Left ventricle myocardium superior (tissue), 1 donor: ENCODE results near the gene LILRB2. TPM values are rescaled to one million over a fixed set of nuclear protein-coding genes. Genes with fewer than 3 reads are reported as not detected.
"Not testable (repeated sequence)": the region's sequence is repeated elsewhere in the genome, so short reads cannot be mapped to it uniquely, and the experiment has no call there.

Source experiments
- ATAC-seq: fragments of 200-7000 bp; cut with Tn5 transposase; one replicate; pipeline ENCODE4 v1.9.1; 2020; ENCODE audit warnings: mild to moderate bottlenecking, moderate library complexity
- DNase-seq: peaks from one replicate; pipeline ENCODE4 v3.0.0-alpha.2; 2020
- intact Hi-C: fragments of 100-400 bp; cut with micrococcal nuclease; formaldehyde crosslinking; loops from one replicate; pipeline ENCODE4 v1.11.0; 2022
- total RNA-seq: library from RNA; stranded (reverse); fragmentation: NEBNext Ultra II Directional; extraction: Animal tissue kit (Norgen Biotek cat#: 25700); gene quantifications from one replicate; pipeline ENCODE4 v1.2.1, GENCODE V29; 2021
- donor health status: DM: no; HTN: yes; CAD: no; lungs with severe emphysema.

Gene LILRB2
- total RNA-seq, 1 donor from 2014 or later: 2.7 TPM

- DNase-seq (no peak), ATAC-seq (no peak)
- intact Hi-C loops: no loop called here
These were observed 28.7 kb downstream of the LILRB2 start for GRCh38 chr19:54252243-54252642.

DNA sequence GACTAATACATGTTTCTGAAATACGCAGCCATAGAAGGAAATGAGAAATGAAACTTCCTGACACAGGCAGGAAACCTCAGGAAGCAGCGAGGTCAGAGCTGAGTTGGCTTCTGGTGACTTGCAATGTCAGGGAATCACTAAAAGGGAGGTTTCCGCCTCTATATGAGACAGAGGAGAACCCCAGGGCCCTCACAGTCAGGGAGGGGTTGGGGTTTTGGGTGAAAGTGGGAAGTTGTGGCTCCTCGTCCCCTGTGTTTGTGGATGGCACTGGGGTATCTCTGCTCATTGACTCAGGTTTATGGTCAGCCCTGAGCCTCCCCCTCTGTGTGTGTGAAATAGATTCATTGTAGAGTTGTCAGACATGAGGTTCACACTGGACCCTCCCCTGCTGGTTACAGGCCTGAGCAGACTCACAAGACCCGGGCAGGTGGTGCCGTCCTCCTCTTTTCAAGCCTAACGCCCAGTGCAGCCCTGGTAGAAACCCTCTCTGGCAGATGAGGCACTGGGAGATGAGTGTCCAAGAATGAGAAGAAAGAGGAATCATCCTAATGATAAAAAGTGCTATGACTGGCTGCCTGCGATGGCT, 32.8 kb downstream of the LILRB2 start:
- intact Hi-C loops: no loop called here
- peak; percentile 91 for ATAC-seq
- no peak for DNase-seq

DNA sequence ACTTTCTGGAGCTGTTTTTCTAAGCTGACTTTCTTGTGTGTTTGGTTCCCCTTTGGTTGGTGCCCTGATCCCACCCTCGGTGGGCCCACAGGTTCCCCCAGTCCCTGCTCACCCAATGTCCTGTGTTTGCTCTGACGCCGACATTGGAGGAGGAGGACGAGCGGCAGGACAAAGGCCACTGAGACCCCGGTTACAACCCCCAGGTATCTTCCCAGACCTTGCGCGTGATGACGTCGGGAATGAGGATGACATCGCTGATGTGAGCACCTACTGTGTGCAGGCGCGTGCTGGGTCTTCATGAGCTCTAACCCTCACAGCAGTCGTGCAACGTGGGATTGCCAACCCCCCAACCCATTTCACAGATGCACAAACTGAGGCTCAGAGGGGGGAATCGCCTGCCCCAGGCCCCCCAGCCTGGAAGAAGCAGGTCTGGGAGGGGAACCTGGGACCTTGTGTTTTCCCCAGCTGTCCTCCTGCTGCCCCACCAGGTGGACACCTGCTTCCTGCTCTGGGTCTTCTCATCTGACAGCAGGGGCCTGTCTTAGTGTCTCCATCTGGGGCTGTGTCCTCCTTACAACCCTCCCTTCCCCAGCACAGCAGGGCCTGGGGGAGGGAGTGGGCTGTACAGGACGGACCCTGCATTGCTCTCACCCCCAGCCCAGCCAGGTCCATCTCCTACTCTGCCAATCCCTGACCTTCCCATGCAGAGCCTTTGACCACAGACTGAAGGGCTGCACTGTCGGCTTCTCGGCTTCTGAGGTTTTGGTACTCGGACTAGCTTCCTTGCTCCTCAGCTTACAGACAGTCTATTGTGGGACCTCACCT, 33.6 kb downstream of the LILRB2 start:
- ATAC-seq: peak; percentile 12
- DNase-seq: no peak
- intact Hi-C loops: no loop called here

DNA sequence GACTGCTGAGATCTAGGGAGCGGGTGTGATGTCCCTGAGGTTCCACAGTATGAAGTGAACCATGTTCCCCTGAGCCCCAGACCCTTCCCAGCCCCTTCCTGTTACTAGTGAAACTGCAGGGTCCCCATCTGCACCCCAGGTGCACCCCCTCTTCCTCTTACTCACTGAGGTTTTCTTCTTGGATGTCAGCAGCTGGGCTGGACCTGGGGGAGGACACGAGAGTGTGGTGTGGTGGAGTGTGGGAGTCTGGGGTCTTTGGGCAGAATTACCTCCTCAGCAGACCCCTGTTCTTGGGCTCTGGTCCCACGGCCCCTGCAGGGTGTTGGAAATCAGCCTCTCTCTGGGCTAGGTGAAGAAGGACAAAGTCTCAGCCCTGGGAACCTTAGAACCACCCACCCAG, 35.0 kb downstream of the LILRB2 start:
- DNase-seq (no peak), ATAC-seq (no peak)
- intact Hi-C loops: no loop called here

- intact Hi-C loops, DNase-seq, ATAC-seq: not testable (repeated sequence)
These were observed 37.1 kb downstream of the LILRB2 start for GRCh38 chr19:54243809-54244208.

GRCh38 chr19:54242646-54243045, 38.3 kb downstream of the LILRB2 start, which contains the start of gene LILRA6:
LILRA6 (minus strand) TSS chr19:54242790.
- DNase-seq, intact Hi-C loops: not testable (repeated sequence)
- ATAC-seq: peak; percentile 82

GRCh38 chr19:54242234-54242633, 38.7 kb downstream of the LILRB2 start:
- intact Hi-C loops, ATAC-seq, DNase-seq: not testable (repeated sequence)

- ATAC-seq, DNase-seq, intact Hi-C loops: not testable (repeated sequence)
These were observed 40.3 kb downstream of the LILRB2 start for GRCh38 chr19:54240372-54241336.

GRCh38 chr19:54239491-54240371, 41.2 kb downstream of the LILRB2 start:
- intact Hi-C loops: loop anchor here (10.0 kb wide), 1 partner anchor 65 kb away; the partner anchor contains the start of gene TMC4
- not testable (repeated sequence) for DNase-seq
- peak; percentile 15 for ATAC-seq

GRCh38 chr19:54233941-54234340, 47.0 kb downstream of the LILRB2 start:
- no peak for ATAC-seq
- no peak for DNase-seq
- intact Hi-C loops: loop anchor here (10.0 kb wide), 1 partner anchor 59 kb away; the partner anchor contains the start of gene TMC4

GRCh38 chr19:54231077-54231931, 49.6 kb downstream of the LILRB2 start:
- ATAC-seq: peak; percentile 97
- intact Hi-C loops: loop anchor here (10.0 kb wide), 1 partner anchor 57 kb away; the partner anchor contains the start of gene TMC4
- peak; percentile 91 for DNase-seq

- no peak for DNase-seq
- intact Hi-C loops: loop anchor here (10.0 kb wide), 1 partner anchor 55 kb away; the partner anchor contains the start of gene TMC4
- ATAC-seq: no peak
These were observed 50.9 kb downstream of the LILRB2 start for GRCh38 chr19:54230031-54230430.

DNA sequence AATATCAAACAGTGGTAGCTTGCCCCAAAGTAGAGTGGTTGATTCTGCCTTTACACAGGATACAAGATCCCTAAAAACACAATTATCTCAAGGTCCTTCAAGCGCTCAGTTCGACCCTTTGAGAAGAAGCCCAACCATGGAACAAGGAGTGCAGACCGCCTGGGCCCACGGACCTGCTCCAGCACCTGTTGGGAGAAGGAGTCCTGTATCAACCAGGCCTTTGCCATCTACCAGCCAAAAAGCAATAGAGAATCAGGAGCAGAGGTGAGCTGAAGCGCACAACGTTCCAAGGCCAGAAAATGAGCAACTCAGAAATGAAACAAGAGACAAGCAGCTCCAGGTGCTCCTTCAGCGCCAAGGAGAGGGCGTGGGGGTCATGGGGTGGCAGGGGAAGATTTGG, 51.8 kb downstream of the LILRB2 start:
- intact Hi-C loops: no loop called here
- no peak for DNase-seq

DNA sequence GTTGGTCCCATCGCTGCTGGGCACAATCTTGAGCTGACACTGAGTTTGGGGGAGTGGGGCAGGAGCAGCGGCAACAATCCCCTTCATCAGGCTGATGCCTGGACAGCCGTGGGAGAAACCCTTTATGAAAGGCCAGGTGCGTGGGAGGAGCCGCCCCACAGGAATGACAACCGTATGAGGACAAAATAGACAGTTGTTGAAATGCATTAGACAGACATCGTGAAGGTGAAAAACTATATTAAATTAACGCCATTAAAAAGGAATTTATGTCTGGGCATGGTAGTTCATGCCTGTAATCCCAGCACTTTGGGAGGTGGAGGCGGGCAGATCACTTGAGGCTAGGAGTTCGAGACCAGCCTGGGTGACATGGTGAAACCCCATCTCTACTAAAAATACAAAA, 56.3 kb downstream of the LILRB2 start:
- intact Hi-C loops, ATAC-seq, DNase-seq: not testable (repeated sequence)

More for the DNA sequence above, 51.8 kb downstream of the LILRB2 start:
- no peak for ATAC-seq

DNA sequence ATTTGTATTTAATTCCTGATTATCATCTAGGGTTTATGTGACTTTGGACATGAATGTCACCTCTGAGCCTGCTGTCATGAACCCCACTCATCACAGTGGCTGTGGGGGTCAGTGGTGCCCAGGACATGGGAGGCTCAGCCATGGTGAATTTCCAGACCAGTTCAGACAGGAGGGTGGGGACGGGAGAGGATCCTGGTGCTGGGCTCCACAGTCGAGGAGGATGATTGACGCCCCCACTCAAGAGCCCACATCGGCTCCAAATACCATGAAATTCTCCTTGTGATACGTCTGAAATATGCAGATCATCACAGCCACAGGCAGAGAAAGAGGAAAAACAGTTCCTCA, 57.0 kb downstream of the LILRB2 start:
- intact Hi-C loops, DNase-seq, ATAC-seq: not testable (repeated sequence)
